Stimulated activated CD4-positive, alpha-beta T cell treated with anti-CD3 and anti-CD28 coated beads, Interleukin-15, amount 100 ng/mL, for 24 hours (primary cell): ENCODE results near the gene IFFO2.
"Not testable (repeated sequence)": the region's sequence is repeated elsewhere in the genome, so short reads cannot be mapped to it uniquely, and the experiment has no call there.

Source experiments
- DNase-seq: peaks from one replicate; pipeline ENCODE4 v3.0.0-alpha.2; 2020

Gene IFFO2

DNA sequence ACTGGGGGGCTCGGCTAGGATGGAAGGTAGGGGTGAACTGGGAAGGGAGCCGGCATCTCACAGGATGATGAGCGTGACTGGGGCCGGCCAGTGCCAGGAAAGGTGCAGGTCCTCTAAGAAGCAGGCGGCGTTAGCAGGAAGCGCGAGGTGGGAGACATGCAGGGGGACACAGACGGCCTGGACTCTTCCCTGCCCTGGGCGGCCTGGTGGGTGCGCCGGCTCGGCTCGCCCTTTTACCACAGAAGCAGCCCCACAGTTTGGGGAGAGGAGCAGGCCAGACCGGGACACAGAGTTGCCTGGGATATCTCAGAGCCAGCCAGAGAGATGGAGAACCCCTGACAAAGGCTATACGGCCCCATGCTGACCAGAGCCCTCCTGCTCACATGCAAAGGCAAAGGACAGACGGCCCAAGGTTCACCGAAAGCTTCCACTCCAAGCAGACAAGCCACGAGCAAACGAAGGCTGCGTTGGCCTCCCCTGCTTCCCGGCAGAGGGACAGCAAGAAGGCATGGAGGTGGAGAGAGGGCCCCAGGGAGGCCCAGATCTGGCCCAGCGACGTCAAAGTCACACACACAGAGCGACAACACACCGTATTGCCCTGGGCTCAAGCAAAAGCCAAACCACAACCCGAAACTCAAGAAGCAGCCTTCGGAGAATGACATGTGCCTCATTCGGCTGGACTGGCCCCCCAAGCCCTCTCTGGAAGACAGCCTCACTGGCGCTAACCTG, 39.2 kb downstream of the IFFO2 start:
- no peak for DNase-seq

DNA sequence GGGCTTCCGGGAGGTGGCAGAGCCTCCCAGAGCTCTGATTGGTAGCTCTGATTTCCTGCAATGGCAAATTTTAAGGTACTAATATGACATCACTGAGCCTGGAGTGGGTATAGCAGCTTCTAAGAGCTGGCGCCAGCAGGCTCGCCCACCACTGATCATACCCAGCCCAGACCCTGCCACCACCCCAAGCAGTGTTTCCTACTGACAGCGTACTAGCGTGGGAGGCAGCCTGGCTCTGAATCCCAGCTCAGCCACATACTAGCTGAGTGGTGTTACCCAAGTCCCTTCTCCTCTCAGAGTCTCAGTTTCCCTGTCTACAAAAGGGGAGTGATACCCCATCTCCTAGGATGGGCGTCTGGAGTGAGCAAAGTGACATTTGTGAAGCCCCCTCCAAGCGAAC, 41.1 kb downstream of the IFFO2 start:
- DNase-seq, result no peak

DNA sequence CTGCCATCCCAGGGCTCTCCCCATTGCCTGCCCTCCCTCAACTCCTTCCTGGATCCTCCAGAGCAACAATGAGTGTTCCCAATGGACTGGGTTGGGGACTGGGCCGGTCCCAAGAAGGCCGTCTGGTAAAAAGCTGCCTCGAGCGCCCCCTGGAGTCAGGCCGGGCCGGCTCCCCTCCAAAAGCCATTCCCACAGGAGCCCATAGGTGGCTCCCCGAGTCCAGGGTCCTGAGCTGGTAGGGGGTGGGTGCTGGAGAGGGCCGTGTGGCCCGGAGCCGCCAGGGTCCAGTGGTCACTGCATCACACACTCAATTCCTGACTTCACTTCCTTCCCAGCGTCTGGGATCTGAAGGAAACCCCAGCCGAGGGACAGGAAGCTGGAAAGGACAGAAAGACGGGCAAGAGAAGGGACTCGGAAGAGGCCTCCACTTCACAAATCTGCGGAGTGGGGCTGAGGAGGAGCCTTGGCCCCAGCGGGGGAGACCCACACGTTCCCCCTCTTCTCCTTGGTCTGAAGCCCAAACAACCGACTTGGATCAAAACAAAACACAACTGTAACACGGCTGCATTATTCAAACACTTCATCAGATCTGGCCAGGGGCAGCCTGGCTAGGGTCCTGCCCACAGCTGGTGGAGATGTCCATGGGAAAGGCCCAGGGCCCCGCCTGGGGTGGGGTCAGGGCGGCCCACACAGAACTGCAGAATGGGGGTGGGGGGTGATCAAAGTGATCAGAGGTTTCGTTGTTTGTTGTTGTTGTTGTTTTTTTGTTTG, 43.2 kb downstream of the IFFO2 start:
- peak; percentile 85 for DNase-seq

DNA sequence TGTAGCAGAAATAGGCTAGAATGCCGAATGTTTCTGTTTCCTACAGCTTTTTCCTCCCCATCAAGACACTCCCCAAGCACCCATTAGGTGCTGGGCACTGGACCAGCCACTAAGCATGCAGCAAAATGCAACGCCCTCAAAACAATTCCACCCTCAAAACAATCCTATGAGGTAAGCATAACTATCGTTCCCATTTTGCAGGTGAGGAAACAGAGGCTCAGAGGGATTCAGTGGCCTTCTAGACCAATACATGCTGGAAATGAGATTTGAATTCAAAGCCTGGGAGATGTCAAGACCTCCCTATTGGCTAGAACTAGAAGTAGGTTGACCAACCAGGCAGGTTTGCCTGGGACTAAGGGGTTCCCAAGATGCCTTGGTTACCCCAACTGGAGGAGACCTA, 43.9 kb downstream of the IFFO2 start:
- no peak for DNase-seq

- peak; percentile 59 for DNase-seq
Measured at GRCh38 chr1:18908911-18909771, 47.3 kb downstream of the IFFO2 start.

GRCh38 chr1:18907917-18908845, 48.3 kb downstream of the IFFO2 start:
- DNase-seq, result no peak

DNA sequence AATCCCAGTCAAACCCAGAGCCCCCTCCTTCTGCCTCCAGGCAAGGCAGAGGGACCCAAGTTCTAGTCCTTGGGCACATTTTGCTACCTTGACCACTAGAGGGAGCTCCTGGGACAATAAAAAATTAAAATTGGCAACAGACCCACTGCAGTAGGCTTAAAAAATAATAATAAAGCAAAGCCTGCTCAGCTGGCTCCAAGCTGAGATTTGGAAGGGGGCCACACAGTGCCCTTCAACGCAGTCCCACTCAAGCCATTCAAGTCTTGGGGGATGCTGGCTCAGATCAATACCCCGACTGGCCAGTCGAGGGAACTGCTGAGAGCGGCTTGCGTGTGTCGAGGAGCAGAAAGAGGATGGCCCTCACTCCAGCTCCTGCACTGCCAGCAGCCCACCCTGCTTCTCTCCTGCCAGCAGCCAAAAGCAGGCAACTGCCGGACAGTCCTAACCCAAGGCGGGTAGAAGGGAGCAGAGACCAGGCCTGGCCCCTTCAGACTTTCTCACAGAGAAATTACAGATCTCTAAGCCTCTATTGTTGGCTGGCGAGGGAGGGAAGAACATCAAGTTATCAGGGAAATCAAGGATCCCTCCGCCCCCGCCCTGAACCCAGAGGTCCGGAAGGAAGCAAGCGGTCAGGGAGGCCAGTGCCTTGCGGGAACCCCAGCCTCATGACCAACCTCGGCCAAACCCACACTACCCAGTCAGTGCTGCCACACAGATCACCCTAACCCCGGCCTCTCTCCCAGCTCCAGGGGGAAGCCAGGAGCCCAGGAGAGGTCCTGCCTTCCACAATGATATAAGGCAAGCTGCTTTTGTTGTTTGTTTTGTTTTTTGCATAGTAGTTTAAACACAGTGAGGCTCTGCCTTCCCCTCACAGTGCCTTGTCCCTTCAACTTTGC, 49.2 kb downstream of the IFFO2 start:
- DNase-seq, result peak; percentile 66

DNA sequence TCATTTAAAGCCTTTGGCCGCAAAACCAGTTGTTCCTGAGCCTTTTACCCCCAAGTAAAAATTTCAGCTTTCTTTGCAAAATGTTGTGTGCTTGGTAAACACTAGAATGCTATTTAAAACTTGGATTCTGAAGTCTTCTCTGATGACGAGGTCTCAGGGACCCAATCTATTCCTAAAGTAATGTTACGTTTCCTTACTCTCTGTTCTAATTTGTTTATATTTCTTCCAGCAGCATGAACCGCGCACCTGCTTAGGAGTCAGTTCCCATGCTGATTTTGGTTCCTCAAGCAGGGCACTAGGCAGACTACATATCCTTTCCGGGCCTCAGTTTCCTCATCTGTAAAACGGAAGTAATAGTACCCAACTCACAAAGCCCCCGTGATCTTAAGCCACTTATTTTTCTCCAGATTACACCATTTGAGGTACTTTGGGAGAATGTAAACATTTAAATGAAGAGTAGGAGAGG, 53.2 kb downstream of the IFFO2 start:
- no peak for DNase-seq

DNA sequence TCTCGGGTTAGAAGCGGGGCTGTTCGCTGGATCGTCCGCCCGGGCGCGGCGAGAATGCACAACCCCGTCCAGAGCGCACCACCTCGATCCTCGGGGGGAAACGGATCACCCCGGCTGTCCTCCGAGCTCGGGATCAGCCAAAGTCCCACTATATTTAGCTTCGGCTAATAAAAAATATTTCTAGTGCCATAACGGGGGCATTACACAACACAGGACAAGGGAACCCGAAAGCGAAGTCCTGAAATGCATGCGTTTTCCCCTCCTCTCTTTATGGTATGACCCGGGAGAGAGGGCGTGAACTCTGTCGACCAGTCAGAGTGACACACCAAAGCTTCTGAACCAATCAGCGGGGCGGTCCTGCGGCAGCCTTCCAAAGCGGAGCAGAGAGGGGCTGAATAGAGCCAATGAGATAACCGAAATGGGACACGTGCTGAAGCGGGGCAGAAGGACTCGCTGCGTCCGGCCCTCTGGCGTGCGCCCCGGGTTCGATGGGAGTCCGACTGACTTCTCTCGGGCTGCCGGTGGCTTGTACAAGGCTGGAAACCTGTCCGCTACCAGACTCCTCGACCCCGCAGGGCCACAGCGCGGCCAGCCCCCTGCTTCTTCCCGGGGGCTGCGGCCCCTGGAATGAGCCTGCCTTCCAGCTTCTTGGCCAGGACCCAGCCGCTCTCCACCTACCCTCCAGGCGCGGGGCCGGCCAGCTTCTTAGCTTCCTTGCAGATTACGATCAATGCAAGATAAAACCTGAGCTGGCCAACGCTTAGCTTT, 53.8 kb downstream of the IFFO2 start, which contains the start of gene ALDH4A1:
Gene ALDH4A1 (minus strand): TSS at position 33 of the 768 bp plus-strand sequence. CDS start 32 bp downstream, at position 1.
- DNase-seq, result peak; percentile 95

- peak; percentile 38 for DNase-seq
Measured at GRCh38 chr1:18901952-18902522, 54.4 kb downstream of the IFFO2 start.

DNA sequence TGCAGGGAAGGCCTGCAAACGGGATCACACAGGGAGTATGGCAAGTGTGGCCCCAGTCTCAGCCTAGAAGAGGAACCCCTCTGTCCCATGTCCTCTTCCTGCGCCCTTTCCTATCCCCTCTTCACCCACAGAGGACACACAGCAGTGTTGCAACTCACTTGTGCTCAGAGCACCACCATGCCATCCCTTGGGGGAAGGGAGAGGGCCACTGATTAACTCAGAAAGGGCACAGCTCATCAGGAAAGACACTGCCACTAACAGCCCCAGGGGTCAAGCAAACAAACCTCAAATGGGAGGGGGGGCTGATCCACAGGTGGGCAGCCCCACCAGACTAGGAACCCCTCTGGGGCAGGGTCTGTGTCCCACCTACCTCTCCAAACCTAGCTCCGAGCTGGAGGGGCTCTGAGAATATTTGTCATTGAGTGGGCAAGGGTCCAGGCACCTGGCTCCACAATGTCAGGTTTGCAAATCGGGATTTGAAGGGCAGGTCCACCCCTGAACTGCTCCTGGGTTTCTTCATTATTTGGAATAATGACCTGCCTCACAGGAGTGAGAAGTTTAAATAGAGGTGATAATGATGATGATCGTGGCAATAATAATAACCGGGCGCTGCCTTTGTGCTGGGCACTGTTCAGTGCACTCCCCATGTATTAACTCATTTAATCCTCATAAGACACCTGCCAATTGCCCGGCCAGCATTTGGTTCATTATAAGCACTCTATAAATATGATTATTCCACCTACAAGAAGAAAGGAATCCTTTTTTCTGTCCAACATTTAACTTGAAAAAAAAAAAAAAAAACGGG, 55.1 kb downstream of the IFFO2 start:
- DNase-seq, result no peak

DNA sequence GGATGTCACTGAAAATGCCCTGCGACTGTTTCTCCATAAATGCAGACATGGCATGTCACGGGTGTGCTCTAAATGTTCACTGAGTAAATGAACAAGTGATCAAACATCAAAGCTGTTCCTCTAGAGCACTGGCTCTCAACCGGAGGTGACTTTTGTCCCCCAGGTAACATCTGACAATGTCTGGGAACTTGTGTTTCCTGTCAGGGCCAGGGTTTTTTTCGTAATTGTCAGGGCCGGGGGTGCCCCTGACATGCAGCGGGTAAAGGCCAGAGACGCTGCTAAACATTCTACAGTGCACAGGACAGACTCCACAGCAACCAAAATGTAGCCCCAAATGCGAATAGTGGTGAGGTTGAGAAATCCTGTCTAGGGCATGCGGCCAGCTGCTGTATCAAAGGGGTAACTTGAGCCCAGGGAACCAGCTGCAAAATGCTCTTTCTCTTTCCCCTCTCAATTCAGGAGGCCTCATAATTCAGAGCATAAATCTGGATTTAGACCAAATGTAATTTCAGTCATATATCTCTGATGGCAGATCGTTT, 56.1 kb downstream of the IFFO2 start:
- DNase-seq, result no peak

- DNase-seq, result no peak
Measured at GRCh38 chr1:18899363-18900049, 57.0 kb downstream of the IFFO2 start.

- DNase-seq, result no peak
Measured at GRCh38 chr1:18898567-18898966, 57.9 kb downstream of the IFFO2 start.

GRCh38 chr1:18895317-18895716, 61.2 kb downstream of the IFFO2 start:
- no peak for DNase-seq

- DNase-seq, result no peak
Measured at GRCh38 chr1:18893120-18893519, 63.4 kb downstream of the IFFO2 start.

DNA sequence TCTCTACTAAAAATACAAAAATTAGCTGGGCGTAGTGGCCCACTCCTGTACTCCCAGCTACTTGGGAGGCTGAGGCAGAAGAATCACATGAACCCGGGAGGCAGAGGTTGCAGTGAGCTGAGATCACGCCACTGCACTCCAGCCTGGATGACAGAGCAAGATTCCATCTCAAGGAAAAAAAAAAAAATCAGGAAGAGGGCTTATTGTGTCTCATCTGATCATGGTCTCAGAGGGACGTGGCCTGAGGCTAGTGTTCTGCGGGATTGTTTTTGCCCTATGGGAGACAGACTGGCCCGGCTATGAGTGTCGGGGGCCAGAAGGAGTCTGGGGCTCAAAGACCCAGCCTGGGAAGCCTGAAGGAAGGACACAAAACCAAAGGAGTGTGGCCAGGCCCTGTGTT, 64.6 kb downstream of the IFFO2 start:
- DNase-seq, result not testable (repeated sequence)

GRCh38 chr1:18891426-18891780, 65.1 kb downstream of the IFFO2 start:
- DNase-seq, result no peak
